Stimulated activated CD4-positive, alpha-beta T cell treated with anti-CD3 and anti-CD28 coated beads, Interleukin-2, amount 100 ng/mL, for 4 hours (primary cell): ENCODE data around the gene GALR2.

Source experiments
- DNase-seq: peaks from one replicate; pipeline ENCODE4 v3.0.0-alpha.2; 2020; ENCODE audit warnings: low read depth

Gene GALR2

GRCh38 chr17:76079956-76080767, 5.6 kb downstream of the GALR2 start:
- no peak for DNase-seq

GRCh38 chr17:76080768-76081287, 6.2 kb downstream of the GALR2 start:
- no peak for DNase-seq

- no peak for DNase-seq
These were observed 7.0 kb downstream of the GALR2 start for GRCh38 chr17:76081295-76082210.

- DNase-seq, result no peak
These were observed 8.0 kb downstream of the GALR2 start for GRCh38 chr17:76082326-76083251.

- no peak for DNase-seq
These were observed 9.1 kb downstream of the GALR2 start for GRCh38 chr17:76083536-76084182.

- DNase-seq, result no peak
These were observed 10.6 kb downstream of the GALR2 start for GRCh38 chr17:76085066-76085730.

GRCh38 chr17:76085731-76086366, 11.3 kb downstream of the GALR2 start:
- DNase-seq, result no peak

GRCh38 chr17:76086384-76086783, 11.8 kb downstream of the GALR2 start:
- DNase-seq, result no peak

- DNase-seq, result no peak
These were observed 12.9 kb downstream of the GALR2 start for GRCh38 chr17:76087531-76087930.

- DNase-seq, result no peak
These were observed 13.7 kb downstream of the GALR2 start for GRCh38 chr17:76088041-76088867.

- no peak for DNase-seq
These were observed 14.4 kb downstream of the GALR2 start for GRCh38 chr17:76088868-76089576.

GRCh38 chr17:76089680-76090516, 15.3 kb downstream of the GALR2 start:
- no peak for DNase-seq

- no peak for DNase-seq
These were observed 16.0 kb downstream of the GALR2 start for GRCh38 chr17:76090517-76091129.

GRCh38 chr17:76091526-76092286, 17.1 kb downstream of the GALR2 start:
- DNase-seq, result no peak

GRCh38 chr17:76092526-76093413, 18.2 kb downstream of the GALR2 start:
- no peak for DNase-seq
